ENCODE data around the gene KYNU.
"Not testable (repeated sequence)": the region's sequence is repeated elsewhere in the genome, so short reads cannot be mapped to it uniquely, and the experiment has no call there.

GRCh38 chr2:142869065-142869460 is 8.4 kb upstream of the KYNU start:
- TF ChIP-seq FOXO4 (CRISPR knock-in tag; IDR thresholded peaks at IDR 0.05); SRSF7 (optimal IDR thresholded peaks at IDR 0.05; ENCODE audit: low read depth, low read length); HDAC8 (tag; IDR thresholded peaks at IDR 0.05); ZHX1 (conservative IDR thresholded peaks at IDR 0.05; ENCODE audit: low read length); DPF2 (IDR thresholded peaks at IDR 0.05); TBL1XR1 (IDR thresholded peaks at IDR 0.05; ENCODE audit: low read length in 2 of 2); CTCF (IDR thresholded peaks at IDR 0.05 in 2 of 3, conservative IDR thresholded peaks at IDR 0.05 in 1 of 3; ENCODE audit: insufficient read depth in 2 of 3, low read depth in 1 of 3, low read length in 3 of 3); ZNF407 (IDR thresholded peaks at IDR 0.05; ENCODE audit: low read depth); CREM (IDR thresholded peaks at IDR 0.05; ENCODE audit: low read depth); ZBTB34 (CRISPR knock-in tag; IDR thresholded peaks at IDR 0.05); FOXA3 (CRISPR knock-in tag; conservative IDR thresholded peaks at IDR 0.05 in 1 of 2, IDR thresholded peaks at IDR 0.05 in 1 of 2); BDP1 (IDR thresholded peaks at IDR 0.05; ENCODE audit: insufficient read depth, insufficient read length): not testable (repeated sequence)

Measured in K562 (cell line).